CD4-positive, alpha-beta T cell treated with Interleukin-21 for 1 hour (primary cell): ENCODE measurements around the gene ELAVL1.
A peak's percentile ranks its signal among the peaks of the same experiment; 100 is the strongest.
"Not testable (repeated sequence)": the region's sequence is repeated elsewhere in the genome, so short reads cannot be mapped to it uniquely, and the experiment has no call there.

Source experiments
- DNase-seq: peaks from one replicate; pipeline ENCODE4 v3.0.0-alpha.2; 2020

ELAVL1 gene

GRCh38 chr19:7920519-7921301, 84.7 kb downstream of the ELAVL1 start:
- peak; percentile 99 for DNase-seq

GRCh38 chr19:7919610-7920518, 85.6 kb downstream of the ELAVL1 start, which contains the start of gene SNAPC2:
SNAPC2 (plus strand) TSS chr19:7920338; CDS start chr19:7920367, 29 bp downstream.
- peak; percentile 97 for DNase-seq

DNA sequence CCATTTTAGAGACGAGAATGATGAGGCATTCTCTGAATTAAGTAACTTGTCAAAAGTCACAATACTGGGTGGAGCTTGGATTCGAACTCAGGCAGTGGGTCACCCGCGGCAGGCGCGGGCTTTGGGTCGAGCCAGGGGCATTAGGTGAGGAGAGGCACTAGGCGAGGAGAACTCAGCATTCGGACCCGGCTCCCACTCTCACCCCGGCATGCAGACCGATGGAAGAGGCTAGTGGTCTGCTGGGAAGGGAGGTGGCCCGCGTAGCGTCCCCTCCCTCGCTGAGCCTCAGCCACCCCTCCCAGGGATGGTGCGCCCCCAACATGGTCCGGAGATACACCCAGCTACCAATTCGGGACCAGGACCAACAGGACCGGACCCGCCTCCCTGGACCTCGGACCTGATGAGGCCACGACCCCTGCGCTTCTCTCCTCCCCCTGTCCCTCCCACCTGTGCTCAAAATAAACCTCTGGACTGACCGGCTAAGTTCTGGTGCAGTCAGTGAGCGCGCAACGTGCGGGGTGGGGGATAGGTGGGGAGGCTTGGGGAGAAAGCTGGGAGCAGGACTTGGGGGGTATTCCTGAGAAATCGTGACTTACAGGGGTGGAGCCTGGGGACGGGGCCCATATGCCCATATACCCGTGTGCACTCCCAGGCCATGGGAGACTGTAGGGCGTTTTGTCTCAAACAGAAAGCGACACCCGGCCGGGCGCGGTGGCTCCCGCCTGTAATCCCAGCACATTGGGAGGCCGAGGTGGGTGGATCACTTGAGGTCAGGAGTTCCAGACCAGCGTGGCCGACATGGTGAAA, 86.6 kb downstream of the ELAVL1 start:
- DNase-seq = no peak

- DNase-seq = not testable (repeated sequence)
Observed at GRCh38 chr19:7918062-7918614, 87.3 kb downstream of the ELAVL1 start.

- peak; percentile 64 for DNase-seq
Observed at GRCh38 chr19:7917267-7918061, 88.0 kb downstream of the ELAVL1 start.

- no peak for DNase-seq
Observed at GRCh38 chr19:7916955-7917266, 88.5 kb downstream of the ELAVL1 start.

GRCh38 chr19:7916103-7916954, 89.1 kb downstream of the ELAVL1 start:
- peak; percentile 71 for DNase-seq

DNA sequence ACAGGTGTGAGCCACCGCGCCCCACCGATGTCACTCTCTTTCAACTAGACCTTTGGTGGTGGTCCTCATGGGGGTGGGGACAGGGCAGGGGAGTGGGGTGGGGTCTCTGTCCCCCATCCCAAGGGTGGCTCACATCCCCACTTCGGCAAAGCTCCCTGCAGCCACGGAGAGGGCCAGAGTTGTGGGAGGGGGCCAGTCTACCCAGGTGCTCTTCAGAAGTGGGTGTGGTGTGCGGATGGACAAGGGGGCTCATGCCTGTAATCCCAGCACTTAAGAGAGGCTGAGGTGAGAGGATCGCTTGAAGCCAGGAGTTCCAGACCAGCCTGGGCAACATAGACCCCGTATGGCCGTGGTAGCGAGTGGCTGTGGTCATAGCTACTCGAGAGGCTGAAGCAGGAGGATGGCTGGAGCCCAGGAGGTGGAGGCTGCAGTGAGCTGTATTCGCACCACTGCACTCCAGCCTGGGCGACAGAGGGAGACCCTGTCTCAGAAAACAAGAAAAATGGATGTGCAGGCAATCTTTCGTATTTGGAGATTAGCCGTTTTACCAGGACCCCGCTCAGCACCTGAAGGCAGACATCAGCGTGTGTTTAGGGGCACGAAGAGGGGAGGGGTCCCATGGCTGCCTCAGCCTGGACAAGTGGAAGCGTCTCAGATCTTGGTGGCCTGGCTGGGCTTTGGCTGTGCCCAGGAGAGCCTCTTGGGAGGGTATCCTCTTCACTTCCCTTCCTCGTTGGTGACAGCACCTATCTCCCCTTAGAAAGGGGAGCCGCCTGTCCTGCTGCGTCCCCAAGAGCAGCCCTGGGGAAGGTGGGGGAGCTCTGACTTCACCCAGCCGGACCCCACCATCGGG, 90.0 kb downstream of the ELAVL1 start:
- no peak for DNase-seq

DNA sequence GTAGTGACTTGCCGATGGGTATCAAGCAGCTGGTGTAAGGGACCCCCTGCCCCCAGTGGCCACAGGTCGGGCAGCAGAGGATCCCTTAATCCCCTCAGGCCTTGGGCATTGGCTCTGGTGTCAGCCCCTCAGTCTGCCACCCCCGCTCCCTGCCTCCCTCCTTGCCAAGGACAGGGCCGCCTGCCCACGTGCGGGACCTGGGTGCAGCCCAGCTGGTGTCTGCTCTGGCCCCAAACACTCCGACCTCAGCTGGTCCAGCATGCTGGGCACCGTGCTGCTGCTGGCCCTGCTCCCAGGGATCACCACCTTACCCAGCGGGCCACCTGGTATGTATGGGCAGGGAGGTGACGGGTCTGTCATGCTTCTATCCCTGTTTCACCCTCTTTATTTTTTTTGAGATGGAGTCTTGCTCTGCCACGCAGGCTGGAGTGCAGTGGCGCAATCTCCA, 90.8 kb downstream of the ELAVL1 start, which contains the start of gene TGFBR3L:
TSS of gene TGFBR3L (plus strand) at position 233 of the 448 bp plus-strand sequence.
- DNase-seq = no peak

DNA sequence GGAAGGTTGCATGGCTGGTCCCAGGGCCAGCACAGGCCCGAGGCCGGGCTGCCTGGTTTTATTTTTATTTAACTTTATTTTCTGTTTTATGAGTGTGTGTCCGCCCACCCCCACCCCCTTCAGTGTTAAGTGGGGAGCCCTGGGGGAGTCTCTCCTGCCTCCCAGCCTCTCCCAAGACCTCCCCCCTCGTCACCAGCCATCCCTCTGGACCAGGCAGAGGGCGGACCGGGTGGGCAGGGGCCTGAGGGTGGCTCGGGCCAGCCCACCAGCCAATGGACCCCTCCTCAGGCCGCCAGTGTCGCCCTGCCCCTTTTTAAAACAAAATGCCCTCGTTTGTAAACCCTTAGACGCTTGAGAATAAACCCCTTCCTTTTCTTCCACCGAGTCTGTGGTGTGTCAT, 91.3 kb downstream of the ELAVL1 start:
- no peak for DNase-seq

DNA sequence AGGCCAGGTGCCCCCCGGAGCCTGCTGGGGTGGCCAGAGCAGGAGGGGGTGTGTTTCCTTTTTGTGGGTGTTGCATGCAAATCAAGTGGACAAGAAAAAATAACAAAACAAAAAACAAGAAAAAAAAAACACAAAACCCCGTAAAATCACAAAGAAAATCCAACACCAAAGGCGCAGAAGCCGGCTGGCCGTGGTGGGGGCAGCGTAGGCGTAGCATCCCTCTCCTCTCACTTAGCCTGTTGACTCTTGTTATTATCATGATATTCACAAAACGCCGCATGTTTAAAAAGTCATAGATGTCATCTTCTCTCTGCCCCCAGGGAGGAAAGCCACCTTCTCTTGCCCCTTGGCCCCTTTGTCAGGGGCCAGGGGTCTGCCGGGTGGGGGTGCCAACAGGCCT, 91.8 kb downstream of the ELAVL1 start:
- no peak for DNase-seq

GRCh38 chr19:7912697-7913564, 92.5 kb downstream of the ELAVL1 start:
- DNase-seq = no peak

GRCh38 chr19:7912144-7912696, 93.2 kb downstream of the ELAVL1 start:
- DNase-seq = no peak

DNA sequence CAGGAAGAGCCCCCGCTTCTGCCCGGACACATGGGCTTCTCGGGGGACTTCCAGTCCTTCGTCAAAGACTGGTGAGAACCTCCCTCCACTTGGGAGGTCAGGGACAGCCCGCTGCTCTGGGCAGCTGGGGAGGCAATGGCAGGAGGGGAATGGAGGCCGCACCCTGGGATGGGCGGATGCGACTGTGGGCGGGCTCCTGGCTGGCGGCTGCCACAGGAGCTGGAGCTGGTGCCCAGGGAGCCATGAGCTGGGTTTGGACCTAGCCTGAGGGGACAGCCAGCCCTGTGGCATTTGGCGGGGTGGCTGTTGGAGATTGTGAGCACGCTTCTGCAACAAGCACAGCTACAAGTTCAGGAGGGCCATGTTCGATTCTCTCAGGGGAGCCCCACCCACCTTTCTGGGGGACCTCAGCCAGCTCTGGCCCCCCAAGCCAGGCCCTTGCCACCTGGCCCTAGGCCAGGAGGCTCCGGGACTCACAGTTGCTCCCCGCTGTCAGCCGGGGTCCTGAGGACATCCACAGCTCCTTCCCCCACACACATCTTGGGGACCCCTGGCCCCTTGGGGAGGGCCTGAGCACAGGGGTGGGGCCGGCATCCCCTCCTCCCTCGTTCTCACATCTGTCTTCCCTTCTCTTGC, 93.8 kb downstream of the ELAVL1 start:
- DNase-seq = no peak

- no peak for DNase-seq
Observed at GRCh38 chr19:7910321-7911161, 94.9 kb downstream of the ELAVL1 start.

GRCh38 chr19:7909471-7910067, 95.9 kb downstream of the ELAVL1 start:
- DNase-seq = no peak
